ENCODE results near the gene DIO3.

DIO3 gene

DNA sequence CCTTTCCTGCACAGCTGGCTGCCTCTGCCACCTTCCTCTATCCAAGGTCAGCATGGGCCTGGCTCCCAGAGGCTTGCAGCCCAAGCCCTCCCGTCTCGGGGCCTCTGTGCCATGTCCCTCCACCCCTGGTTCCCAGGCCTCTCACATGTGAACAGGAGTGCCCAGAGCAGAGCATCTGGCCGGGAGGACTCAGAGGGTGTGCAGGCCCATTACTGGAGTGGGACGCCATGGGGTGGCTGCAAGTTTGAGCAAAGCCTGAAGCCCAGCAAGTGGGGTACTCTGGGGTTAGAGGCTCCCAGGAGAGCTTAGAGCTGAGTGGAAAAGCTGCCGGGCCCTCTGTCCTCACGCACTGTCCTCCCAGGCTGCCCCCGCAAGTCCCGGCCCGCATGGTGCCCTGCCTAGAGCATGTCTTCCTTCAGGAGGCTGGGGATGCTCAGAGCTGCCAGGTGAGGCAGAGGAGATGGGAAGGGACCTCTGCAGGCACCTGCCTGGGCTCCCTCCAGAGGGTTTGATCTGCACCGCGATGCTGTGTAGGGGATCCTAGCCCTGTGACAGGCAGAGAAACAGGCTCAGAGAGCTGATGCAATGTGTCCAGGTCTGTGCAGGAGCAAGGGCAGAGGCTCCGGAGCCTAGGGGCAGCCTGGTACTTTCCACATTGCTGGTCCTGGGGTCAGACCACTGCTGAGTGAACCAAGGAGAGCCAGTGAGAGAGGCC is 39.8 kb downstream of the DIO3 start:
- no peak for TF ChIP-seq ZNF274 (IDR thresholded peaks at IDR 0.05; ENCODE audit: low read depth, low read length)
- H3K4me3 ChIP-seq (ENCODE audit: low read length) = no peak overlapping the region

DNA sequence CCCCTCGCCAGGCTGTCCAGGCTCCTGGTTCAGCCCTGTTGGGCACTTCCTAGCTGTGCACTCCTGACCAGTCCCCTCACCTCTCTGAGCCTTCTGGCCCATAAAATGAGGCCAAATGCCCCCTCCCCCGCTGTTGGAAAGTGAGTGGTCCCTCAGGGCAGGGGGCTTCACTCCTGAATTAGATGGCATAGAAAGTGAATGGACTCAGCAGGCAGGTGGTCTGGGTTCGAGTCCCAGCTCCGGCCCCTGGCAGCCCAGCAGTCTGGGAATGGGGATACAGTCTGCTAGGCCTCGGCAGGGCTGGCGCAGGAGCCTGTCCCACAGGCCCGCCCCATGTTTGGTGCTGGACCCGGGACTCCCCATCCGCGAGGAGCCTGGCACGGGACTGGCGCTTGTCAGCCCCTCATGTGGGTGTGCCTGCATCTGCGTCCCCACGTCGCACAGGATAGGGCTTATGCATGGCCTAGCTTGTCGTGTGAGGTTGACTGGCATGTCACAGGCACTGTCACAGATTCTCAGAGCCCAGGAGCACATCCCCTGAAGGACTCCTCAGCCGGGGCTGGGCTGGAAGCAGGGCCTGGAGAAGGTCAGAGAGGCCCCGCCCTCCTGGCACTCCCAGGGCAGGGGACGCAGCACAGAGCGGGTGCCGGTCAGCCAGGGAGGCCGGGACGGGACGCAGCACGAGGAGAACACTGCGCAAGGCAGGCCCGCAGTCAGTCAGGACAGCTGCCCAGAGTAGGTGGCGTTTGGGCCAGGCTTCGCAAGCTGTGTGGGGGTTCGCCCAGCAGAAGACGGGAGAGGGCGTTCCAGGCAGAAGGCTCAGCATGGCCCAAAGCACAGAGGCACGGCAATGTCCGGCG is 40.5 kb downstream of the DIO3 start:
- no peak for TF ChIP-seq ZNF274 (IDR thresholded peaks at IDR 0.05; ENCODE audit: low read depth, low read length)
- H3K4me3 ChIP-seq (ENCODE audit: low read length) = no peak overlapping the region

DNA sequence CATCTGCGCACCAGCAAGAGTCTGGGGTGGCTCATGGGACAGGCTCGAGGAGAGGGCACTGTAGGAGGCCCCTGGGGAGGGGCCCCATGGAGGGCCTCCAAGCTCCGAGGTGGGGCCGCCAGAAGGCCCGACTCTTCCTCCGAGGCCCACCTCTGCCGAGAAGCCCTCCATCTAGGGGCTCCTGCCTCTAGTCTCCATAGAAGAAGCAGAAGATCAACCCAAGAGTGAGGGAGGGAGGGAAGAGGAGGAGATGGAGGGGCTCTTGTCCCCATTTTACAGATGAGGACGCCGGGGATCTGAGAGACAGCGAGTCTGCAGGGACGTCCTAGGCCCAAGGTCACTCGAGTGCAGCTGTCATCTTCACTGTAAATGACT is 41.2 kb downstream of the DIO3 start:
- no peak overlapping the region for H3K4me3 ChIP-seq (ENCODE audit: low read length)

DNA sequence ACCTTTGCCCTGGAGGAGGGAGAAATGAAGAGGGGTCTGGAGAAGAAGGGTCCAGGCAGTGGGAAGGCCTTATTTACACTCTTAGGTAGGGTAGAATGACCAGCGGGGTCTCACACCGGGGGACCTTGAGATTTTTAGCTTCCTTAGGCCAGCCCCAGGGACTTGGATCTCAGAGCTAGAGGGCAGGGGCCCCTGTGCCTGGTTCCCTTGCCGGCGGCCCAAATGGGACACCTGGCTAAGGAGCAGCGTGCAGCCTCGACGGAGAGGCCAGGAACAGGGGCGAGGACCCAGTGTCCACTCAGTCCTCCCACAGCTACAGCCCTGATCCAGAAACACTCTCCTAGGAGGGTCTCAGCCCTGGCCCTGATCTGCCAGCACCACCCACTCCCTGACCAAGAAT is 41.8 kb downstream of the DIO3 start:
- no peak for TF ChIP-seq ZNF274 (IDR thresholded peaks at IDR 0.05; ENCODE audit: low read depth, low read length)
- no peak overlapping the region for H3K4me3 ChIP-seq (ENCODE audit: low read length)

More for the DNA sequence above, 41.2 kb downstream of the DIO3 start:
- TF ChIP-seq ZNF274 (IDR thresholded peaks at IDR 0.05; ENCODE audit: low read depth, low read length) = no peak

DNA sequence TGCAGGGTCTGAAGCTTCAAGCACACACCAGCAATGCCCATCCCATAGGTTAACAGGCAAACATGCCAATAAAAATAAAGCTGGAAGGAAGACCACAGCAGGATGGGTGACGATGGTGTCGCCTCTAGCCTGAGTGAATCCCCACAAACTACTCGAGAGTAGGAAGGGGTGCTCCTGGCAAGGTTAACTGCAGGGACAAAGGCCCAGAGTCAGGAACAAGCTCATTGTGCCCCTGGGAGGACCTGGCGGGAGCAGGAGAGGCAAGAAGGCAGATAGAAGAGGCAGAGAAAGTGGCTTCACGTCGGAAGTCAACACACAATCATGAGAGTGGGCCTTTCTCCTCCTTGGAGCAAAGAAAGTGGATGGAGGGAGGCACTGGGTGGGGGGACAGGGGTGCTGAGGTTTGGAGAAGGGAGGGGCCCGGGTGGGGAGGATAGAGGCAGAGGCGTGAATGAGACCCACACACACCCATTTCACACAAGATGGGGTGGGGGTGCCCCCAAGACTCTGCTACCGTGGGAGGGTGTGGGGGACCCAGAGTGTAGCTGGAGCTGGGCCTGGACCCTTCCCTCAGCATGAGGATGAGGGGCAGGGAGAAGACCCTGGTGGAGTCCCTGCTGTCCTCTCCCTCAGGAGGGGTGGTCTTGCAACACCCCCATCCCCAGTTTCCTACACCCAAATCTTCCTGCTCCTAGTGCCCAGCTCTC is 43.1 kb downstream of the DIO3 start:
- no peak for TF ChIP-seq ZNF274 (IDR thresholded peaks at IDR 0.05; ENCODE audit: low read depth, low read length)
- no peak overlapping the region for H3K4me3 ChIP-seq (ENCODE audit: low read length)

DNA sequence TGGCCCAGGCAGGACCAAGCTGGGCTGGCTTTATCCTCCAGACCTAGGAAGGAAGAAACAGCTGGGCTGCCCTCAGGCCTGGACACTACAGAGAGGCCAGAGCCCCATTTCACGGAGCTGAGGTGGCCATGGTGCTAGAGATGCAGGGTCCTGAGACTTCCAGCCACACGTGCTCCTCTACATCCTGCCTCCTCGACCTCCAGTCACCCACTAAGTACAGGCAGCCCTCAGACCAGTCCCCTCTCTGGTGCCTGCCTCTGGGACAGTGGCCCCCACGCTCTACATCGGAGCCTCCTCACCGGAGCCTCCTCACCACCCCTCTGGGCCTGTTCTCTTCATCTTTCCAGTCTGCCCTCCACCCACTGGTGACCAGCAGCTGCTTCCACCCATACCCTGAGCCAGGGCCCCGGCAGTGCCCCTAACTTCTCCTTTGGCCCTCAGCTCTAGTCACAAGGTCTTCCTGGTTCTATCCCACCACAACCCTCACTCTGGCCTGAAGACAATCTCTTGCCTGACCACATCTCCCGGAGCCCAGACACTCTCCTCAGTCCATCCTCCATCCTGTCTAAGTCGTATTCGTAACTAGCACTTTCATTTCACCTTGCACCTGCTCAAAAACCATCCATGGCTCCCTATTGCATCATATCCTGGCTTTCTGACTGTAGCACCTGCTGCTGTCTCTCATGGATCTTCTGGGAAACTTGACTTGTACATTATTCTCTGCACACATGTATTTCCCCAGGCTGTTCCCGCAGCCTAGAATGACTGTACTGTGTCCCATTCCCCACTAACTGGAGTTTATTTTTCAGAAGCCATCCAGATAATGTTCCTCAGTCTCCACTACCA is 43.9 kb downstream of the DIO3 start:
- H3K4me3 ChIP-seq (ENCODE audit: low read length) = no peak overlapping the region
- no peak for TF ChIP-seq ZNF274 (IDR thresholded peaks at IDR 0.05; ENCODE audit: low read depth, low read length)

DNA sequence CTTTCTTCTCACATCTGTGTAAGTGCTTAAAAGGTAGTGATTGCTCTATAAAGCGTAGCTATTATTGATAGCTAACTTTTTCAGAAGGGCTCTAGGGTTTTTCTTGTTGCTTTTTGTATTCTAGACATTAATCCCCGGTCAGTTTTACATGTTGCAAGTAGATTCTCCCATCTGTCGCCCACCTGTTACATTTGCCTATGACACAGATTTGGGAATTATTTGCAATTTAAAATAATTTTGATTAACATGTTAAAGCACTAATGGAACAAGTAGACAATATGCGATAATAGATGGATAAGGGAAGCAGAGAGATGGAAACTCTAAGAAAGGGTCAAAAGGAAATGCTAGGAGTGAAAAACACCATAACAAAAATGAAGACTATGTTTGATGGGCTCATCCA is 44.5 kb downstream of the DIO3 start:
- TF ChIP-seq ZNF274 (IDR thresholded peaks at IDR 0.05; ENCODE audit: low read depth, low read length) = no peak
- no peak overlapping the region for H3K4me3 ChIP-seq (ENCODE audit: low read length)

Data from GM08714 (cell line).